HG03097 (cell line): ENCODE data around the gene SLC35E1.
"Not testable (repeated sequence)": the region's sequence is repeated elsewhere in the genome, so short reads cannot be mapped to it uniquely, and the experiment has no call there.

ENCODE experiments used
- ATAC-seq: cut with Tn5 transposase; IDR thresholded peaks from one replicate; pipeline ENCODE4 v1.9.1; 2021; ENCODE audit not compliant: unreplicated experiment, low FRiP score

SLC35E1 gene

GRCh38 chr19:16561382-16561781 is 10.8 kb downstream of the SLC35E1 start:
- ATAC-seq: no peak

GRCh38 chr19:16559780-16560276 is 12.4 kb downstream of the SLC35E1 start:
- ATAC-seq: no peak

GRCh38 chr19:16554776-16555175 is 17.4 kb downstream of the SLC35E1 start:
- no peak for ATAC-seq

GRCh38 chr19:16551902-16552301 is 20.3 kb downstream of the SLC35E1 start:
- not testable (repeated sequence) for ATAC-seq

GRCh38 chr19:16548956-16549355 is 23.3 kb downstream of the SLC35E1 start:
- no peak for ATAC-seq

- no peak for ATAC-seq
These were observed 27.6 kb downstream of the SLC35E1 start for GRCh38 chr19:16544473-16545231.

GRCh38 chr19:16543734-16544133 is 28.5 kb downstream of the SLC35E1 start:
- ATAC-seq: not testable (repeated sequence)

GRCh38 chr19:16542910-16543472 is 29.2 kb downstream of the SLC35E1 start:
- no peak for ATAC-seq

- peak; percentile 76 for ATAC-seq
These were observed 29.9 kb downstream of the SLC35E1 start, which contains the start of gene CHERP for GRCh38 chr19:16542045-16542909. TSS of gene CHERP (minus strand) at chr19:16542437. CDS start at chr19:16542378, 59 bp downstream.

GRCh38 chr19:16541526-16542044 is 30.6 kb downstream of the SLC35E1 start:
- ATAC-seq: peak; percentile 13

- ATAC-seq: no peak
These were observed 31.3 kb downstream of the SLC35E1 start for GRCh38 chr19:16540948-16541347.

GRCh38 chr19:16537111-16537510 is 35.1 kb downstream of the SLC35E1 start:
- no peak for ATAC-seq

- ATAC-seq: no peak
These were observed 36.1 kb downstream of the SLC35E1 start for GRCh38 chr19:16536130-16536529.

GRCh38 chr19:16535381-16535780 is 36.8 kb downstream of the SLC35E1 start:
- ATAC-seq: no peak

GRCh38 chr19:16532440-16533234 is 39.6 kb downstream of the SLC35E1 start:
- no peak for ATAC-seq

- no peak for ATAC-seq
These were observed 40.9 kb downstream of the SLC35E1 start for GRCh38 chr19:16531380-16531669.

GRCh38 chr19:16530540-16531379 is 41.5 kb downstream of the SLC35E1 start:
- no peak for ATAC-seq

GRCh38 chr19:16529466-16530144 is 42.6 kb downstream of the SLC35E1 start:
- ATAC-seq: no peak
